PC-3 (cell line): ENCODE data around the gene COL5A2. TPM values are rescaled to one million over a fixed set of nuclear protein-coding genes. Genes with fewer than 3 reads are reported as not detected.

Source experiments
- ATAC-seq: fragments of 200-7000 bp; cut with Tn5 transposase; 2 replicates; pipeline ENCODE4 v1.9.1; 2020; ENCODE audit warnings: mild to moderate bottlenecking, moderate library complexity
- BruUV-seq: library from RNA; stranded (reverse); fragments of 400-500 nt; replicated peaks from 2 replicates; lab custom pipeline; 2021; lab: Mats Ljungman, UMichigan
- CTCF ChIA-PET: fragments of 300-600 bp; sonication (Branson Sonifier 250); formaldehyde crosslinking; loops from one replicate; lab custom pipeline; 2022; ENCODE audit warnings: antibody characterized with exemption; lab: Charles Lee
- POLR2A ChIA-PET: fragments of 300-600 bp; sonication (Branson Sonifier 250); formaldehyde crosslinking; loops from one replicate; lab custom pipeline; 2022; ENCODE audit warnings: antibody characterized with exemption; ENCODE audit not compliant: unreplicated experiment; lab: Charles Lee
- DNase-seq: peaks from one replicate; pipeline ENCODE4 v3.0.0-alpha.2; 2015
- H2AFZ ChIP-seq: fragments of 300-600 bp; sonication (generic); 2 replicates; pipeline ENCODE4 v1.6.0; 2016; ENCODE audit warnings: antibody characterized with exemption, low read length
- H3F3A ChIP-seq: fragments of 300-600 bp; sonication (generic); one replicate; pipeline ENCODE4 v1.6.0; 2017; ENCODE audit warnings: antibody characterized with exemption, low read length, control low read depth, mild to moderate bottlenecking; ENCODE audit not compliant: unreplicated experiment
- H3K27ac ChIP-seq: fragments of 300-600 bp; sonication (generic); 2 replicates; pipeline ENCODE4 v1.5.1; 2016; ENCODE audit warnings: mild to moderate bottlenecking, low read length
- H3K27me3 ChIP-seq: fragments of 300-600 bp; sonication (generic); 2 replicates; pipeline ENCODE4 v1.6.1; 2016; ENCODE audit warnings: low read length, mixed read lengths
- H3K36me3 ChIP-seq: fragments of 300-600 bp; sonication (generic); 2 replicates; pipeline ENCODE4 v1.6.1; 2016; ENCODE audit warnings: low read depth, mixed run types, low read length, mixed read lengths
- H3K4me1 ChIP-seq: fragments of 300-600 bp; sonication (generic); 2 replicates; pipeline ENCODE4 v1.5.1; 2016; ENCODE audit warnings: low read length; ENCODE audit not compliant: insufficient read depth
- H3K4me2 ChIP-seq: fragments of 300-600 bp; sonication (generic); 2 replicates; pipeline ENCODE4 v1.6.0; 2016; ENCODE audit warnings: low read length
- H3K4me3 ChIP-seq: fragments of 300-600 bp; sonication (generic); 2 replicates; pipeline ENCODE4 v1.5.1; 2016; ENCODE audit warnings: mild to moderate bottlenecking, low read length, mixed read lengths
- H3K79me2 ChIP-seq: fragments of 300-600 bp; sonication (generic); 2 replicates; pipeline ENCODE4 v1.6.1; 2017; ENCODE audit warnings: low read length, mixed read lengths
- H3K9ac ChIP-seq: fragments of 300-600 bp; sonication (generic); 2 replicates; pipeline ENCODE4 v1.6.0; 2016; ENCODE audit warnings: mild to moderate bottlenecking, low read length
- H3K9me2 ChIP-seq: fragments of 300-600 bp; sonication (generic); replicated peaks from 2 replicates; pipeline ENCODE4 v1.6.1; 2016; ENCODE audit warnings: mixed run types, low read length, mixed read lengths
- H3K9me3 ChIP-seq: fragments of 300-600 bp; sonication (generic); 2 replicates; pipeline ENCODE4 v1.6.1; 2016; ENCODE audit warnings: low read length, mixed read lengths
- H4K20me1 ChIP-seq: fragments of 300-600 bp; sonication (generic); 2 replicates; pipeline ENCODE4 v1.6.1; 2016; ENCODE audit warnings: low read length, mixed read lengths
- CTCF ChIP-seq: fragments of 300-600 bp; sonication (generic); conservative IDR thresholded peaks from 2 replicates; pipeline ENCODE4 v1.5.1; 2017; ENCODE audit warnings: antibody characterized with exemption, low read depth, mild to moderate bottlenecking, low read length
- EZH2 ChIP-seq: fragments of 300-600 bp; sonication (generic); IDR thresholded peaks from one replicate; pipeline ENCODE4 v1.6.1; 2017; ENCODE audit warnings: antibody characterized with exemption, mild to moderate bottlenecking, low read length; ENCODE audit not compliant: unreplicated experiment
- EZH2phosphoT487 ChIP-seq: fragments of 300-600 bp; sonication (generic); IDR thresholded peaks from 2 replicates; pipeline ENCODE4 v1.6.1; 2018; ENCODE audit warnings: mild to moderate bottlenecking, antibody characterized with exemption, low read length, borderline replicate concordance
- intact Hi-C: fragments of 100-400 bp; cut with micrococcal nuclease; formaldehyde crosslinking; loops from 2 replicates; pipeline ENCODE4 v1.9.0; 2023
- total RNA-seq: library from RNA; depleted of rRNA; stranded (reverse); fragments of >200 nt; gene quantifications from 2 replicates; pipeline ENCODE4 v1.2.3, GENCODE V29; 2014

The COL5A2 gene
- total RNA-seq, 1 experiment from 2014 or later, result 56.2 TPM

GRCh38 chr2:189096769-189097447 lies 82.7 kb downstream of the COL5A2 start:
- peaks cover 10% of the 10 kb centered on the region; the same call in 1 of the 2 replicates for H3K36me3 ChIP-seq
- ChIA-PET CTCF (no interaction called here), POLR2A (no interaction called here)
- H3K9ac ChIP-seq, result no peak overlapping the region
- no peaks in the 10 kb centered on the region for H3K9me2 ChIP-seq
- ATAC-seq (peak; percentile 86), DNase-seq (peak; percentile 88)
- H3K4me3 ChIP-seq, result no peak overlapping the region
- no peak for TF ChIP-seq EZH2
- TF ChIP-seq CTCF, result no peak
- no peak for TF ChIP-seq EZH2phosphoT487
- H3K4me1 ChIP-seq, result peaks cover 34% of the 10 kb centered on the region
- H3K27me3 ChIP-seq, result no peaks in the 10 kb centered on the region
- no peaks in the 10 kb centered on the region for H3K79me2 ChIP-seq
- TSS peak; percentile 46 for BruUV-seq
- H3K4me2 ChIP-seq, result 0 out of 2 replicates have a peak overlapping the region, but pooled peaks have one; percentile 27
- no peaks in the 10 kb centered on the region for H3K9me3 ChIP-seq
- no peaks in the 10 kb centered on the region for H4K20me1 ChIP-seq
- no peak overlapping the region for H2AFZ ChIP-seq
- intact Hi-C loops, result loop anchor here (2.0 kb wide), 1 partner anchor 126 kb away; no protein-coding TSS in a partner anchor
- peak overlapping the region; percentile 22 for H3K27ac ChIP-seq
- H3F3A ChIP-seq, result no peaks in the 10 kb centered on the region

- H3K9me3 ChIP-seq, result no peaks in the 10 kb centered on the region
- H4K20me1 ChIP-seq, result no peaks in the 10 kb centered on the region
- H3K27me3 ChIP-seq, result no peaks in the 10 kb centered on the region
- H3K9ac ChIP-seq, result no peak overlapping the region
- H3K4me2 ChIP-seq, result no peak overlapping the region
- TF ChIP-seq EZH2, result no peak
- no peak for TF ChIP-seq EZH2phosphoT487
- no peak for TF ChIP-seq CTCF
- ChIA-PET CTCF (interaction anchor here (0.6 kb wide), 1 partner anchor 318 kb away, joined by 3 read pairs; no protein-coding TSS in a partner anchor), POLR2A (no interaction called here)
- H3K4me3 ChIP-seq, result no peak overlapping the region
- DNase-seq (no peak), ATAC-seq (no peak)
- H3F3A ChIP-seq, result no peaks in the 10 kb centered on the region
- peaks cover 32% of the 10 kb centered on the region for H3K4me1 ChIP-seq
- no peaks in the 10 kb centered on the region for H3K79me2 ChIP-seq
- peaks cover 26% of the 10 kb centered on the region for H3K36me3 ChIP-seq
- no peak overlapping the region for H2AFZ ChIP-seq
- no peak overlapping the region for H3K27ac ChIP-seq
- no peaks in the 10 kb centered on the region for H3K9me2 ChIP-seq
- BruUV-seq, result no TSS peak
- intact Hi-C loops, result no loop called here
Observed at GRCh38 chr2:189095101-189095500, 84.5 kb downstream of the COL5A2 start.

GRCh38 chr2:189092936-189093335 lies 86.6 kb downstream of the COL5A2 start:
- CTCF ChIA-PET, result no interaction called here
- Histone ChIP-seq H3K27me3 (no peaks in the 10 kb centered on the region), H2AFZ (no peak overlapping the region), H3K4me1 (peaks cover 27% of the 10 kb centered on the region), H3K36me3 (peaks cover 26% of the 10 kb centered on the region), H3K9me3 (no peaks in the 10 kb centered on the region), H3K9ac (no peak overlapping the region), H3K9me2 (no peaks in the 10 kb centered on the region), H3K4me2 (no peak overlapping the region), H4K20me1 (no peaks in the 10 kb centered on the region), H3K4me3 (no peak overlapping the region), H3F3A (no peaks in the 10 kb centered on the region), H3K79me2 (no peaks in the 10 kb centered on the region), H3K27ac (no peak overlapping the region)
- no TSS peak for BruUV-seq
- TF ChIP-seq EZH2 (no peak), CTCF (no peak), EZH2phosphoT487 (no peak)
- intact Hi-C loops, result no loop called here
- DNase-seq (no peak), ATAC-seq (no peak)
- POLR2A ChIA-PET, result no interaction called here
